HG03135 (cell line): ENCODE results near the gene FYTTD1.

ENCODE experiments used
- ATAC-seq: cut with Tn5 transposase; IDR thresholded peaks from one replicate; pipeline ENCODE4 v1.9.1; 2021; ENCODE audit warnings: mild to moderate bottlenecking, moderate library complexity; ENCODE audit not compliant: unreplicated experiment

The FYTTD1 gene

DNA sequence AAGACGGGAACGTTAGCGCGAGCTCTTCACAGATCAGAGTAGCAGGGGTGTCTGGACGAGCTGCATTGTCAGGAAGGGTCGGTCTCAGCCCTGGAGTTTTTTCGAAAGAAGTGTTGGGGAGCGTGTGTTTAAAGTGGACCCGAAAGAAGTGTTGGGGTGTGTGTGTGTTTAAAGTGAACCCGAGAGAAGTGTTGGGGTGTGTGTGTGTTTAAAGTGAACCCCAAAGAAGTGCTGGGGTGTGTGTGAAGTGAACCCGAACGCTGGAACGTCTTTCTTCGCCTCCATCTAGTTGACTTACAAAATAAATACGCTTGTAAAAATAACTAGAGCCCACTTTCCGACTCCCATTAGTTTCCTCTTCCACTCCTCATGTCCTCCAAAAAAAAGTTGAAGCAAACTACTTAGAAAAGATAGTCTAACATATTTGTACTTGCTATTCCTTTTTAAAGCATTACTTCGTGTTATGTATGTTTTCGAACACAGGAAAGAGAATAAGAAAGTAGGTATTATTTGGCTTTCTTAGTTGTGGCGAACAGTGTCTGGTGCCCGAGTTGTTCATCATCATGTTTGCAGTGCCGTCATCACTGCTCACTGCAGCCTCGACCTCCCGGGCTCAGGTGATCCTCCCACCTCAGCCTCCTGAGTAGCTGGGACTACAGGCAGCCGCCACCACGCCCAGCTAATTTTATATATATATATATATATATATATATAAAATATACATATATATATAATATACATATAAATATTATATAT lies 42.4 kb downstream of the FYTTD1 start:
- ATAC-seq, result peak; percentile 29

DNA sequence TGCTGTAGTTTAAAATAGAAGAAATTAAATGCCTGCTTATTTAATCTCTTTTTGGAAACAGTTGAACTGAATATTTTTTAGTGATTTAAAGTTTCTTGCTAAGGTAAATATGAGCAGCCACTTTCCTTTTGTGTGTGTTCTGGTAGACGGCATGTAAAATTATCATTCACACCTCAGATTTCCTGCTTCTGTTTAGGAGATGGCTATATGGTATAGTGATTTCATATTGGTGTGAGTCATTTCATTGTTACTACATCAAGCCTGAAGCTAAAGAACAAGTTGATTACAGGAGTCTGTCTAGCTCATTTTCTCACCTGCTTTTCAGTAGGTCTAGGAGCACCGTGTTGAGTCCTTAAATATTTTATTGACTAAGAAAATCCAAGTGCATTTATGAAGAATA lies 43.6 kb downstream of the FYTTD1 start:
- no peak for ATAC-seq

DNA sequence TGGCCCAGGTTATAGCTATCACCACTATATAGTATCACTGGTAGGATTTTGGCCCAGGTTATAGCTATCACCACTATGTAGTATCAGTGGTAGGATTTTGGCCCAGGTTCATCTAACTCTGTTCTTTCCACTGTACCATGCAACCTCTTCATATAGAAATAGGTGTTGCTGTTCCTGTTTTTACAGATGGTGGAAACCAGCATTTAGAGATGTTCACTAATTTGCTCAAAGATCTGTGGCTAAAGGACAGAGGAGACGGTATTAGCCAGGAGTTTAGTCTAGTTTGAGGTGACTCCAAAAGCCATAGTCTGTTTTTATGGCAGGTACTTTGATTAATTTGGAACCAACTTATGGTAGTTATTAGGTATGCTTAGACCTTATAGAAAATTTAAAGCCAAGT lies 44.4 kb downstream of the FYTTD1 start:
- ATAC-seq, result no peak

DNA sequence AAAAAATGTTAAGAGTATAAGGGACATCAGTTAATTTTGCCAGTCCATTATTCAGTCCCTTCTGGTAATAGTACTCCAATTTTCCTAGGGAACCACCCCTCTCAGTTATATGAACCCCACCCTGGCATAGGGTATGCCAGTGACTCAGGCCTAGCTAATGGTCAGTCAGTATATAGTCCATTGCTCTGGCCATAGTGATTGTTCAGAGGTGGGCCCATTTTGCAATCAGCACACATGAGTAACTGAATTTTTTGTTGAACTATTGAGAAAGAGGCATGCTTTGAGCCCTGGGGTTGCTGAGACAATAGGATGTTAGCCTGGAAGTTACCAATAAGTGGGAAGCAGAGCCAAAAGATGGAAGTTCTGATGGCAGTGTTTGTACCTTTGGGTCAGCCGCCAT lies 45.5 kb downstream of the FYTTD1 start:
- no peak for ATAC-seq

DNA sequence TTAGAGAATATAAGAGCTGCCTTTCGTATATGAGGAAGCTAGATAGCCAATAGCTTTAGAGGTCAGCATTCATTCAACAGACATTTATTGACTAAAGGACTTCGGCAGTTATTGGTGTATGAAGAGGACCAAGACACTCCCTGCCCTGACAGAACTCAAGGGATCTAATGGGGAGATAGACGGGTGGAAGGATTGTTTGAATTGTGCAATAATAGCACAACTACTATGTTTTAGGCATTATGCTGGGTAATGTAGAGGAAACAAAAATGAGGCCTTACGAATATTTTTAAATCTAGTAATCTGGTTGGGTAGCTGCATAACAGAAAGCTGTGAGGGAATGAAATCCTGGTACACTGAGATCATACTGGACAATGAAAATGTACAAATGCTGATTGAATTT lies 46.4 kb downstream of the FYTTD1 start:
- ATAC-seq, result no peak

DNA sequence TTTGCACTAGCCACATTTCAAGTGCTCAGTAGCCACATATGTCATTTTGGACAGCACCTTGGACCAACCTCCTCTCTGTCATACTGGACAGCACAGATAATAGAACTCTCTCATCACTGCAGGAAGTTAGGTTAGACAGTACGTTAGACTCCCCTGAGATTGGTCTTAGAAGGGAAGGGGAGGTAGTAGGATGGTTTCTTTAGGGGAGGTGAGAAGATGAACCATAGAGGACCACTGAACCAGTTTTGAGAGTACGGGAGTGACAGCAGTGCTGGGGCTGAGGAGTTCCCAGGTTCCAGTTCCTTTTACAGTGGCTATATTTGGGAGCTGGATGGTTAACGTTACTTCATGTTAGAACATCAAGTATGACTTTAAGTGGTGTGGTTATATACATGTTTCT lies 49.2 kb downstream of the FYTTD1 start:
- no peak for ATAC-seq

DNA sequence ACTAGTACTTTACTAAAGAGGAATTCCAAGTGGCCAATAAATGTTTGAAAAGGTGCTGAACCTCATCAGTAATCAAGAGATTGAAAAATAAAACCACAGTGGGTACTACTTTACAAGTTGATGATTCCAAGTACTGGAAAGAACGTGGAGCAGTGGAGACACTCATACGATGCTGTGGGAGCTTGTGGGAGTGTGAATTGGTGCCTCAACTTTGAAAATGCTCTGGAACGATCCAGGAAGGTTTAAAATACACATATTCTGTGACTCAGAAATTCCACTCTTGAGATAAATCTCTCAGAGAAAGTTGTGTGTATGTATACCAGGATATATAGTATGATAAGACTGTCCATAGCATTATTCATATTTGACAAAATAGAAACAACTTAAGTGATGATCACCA lies 50.7 kb downstream of the FYTTD1 start:
- no peak for ATAC-seq

DNA sequence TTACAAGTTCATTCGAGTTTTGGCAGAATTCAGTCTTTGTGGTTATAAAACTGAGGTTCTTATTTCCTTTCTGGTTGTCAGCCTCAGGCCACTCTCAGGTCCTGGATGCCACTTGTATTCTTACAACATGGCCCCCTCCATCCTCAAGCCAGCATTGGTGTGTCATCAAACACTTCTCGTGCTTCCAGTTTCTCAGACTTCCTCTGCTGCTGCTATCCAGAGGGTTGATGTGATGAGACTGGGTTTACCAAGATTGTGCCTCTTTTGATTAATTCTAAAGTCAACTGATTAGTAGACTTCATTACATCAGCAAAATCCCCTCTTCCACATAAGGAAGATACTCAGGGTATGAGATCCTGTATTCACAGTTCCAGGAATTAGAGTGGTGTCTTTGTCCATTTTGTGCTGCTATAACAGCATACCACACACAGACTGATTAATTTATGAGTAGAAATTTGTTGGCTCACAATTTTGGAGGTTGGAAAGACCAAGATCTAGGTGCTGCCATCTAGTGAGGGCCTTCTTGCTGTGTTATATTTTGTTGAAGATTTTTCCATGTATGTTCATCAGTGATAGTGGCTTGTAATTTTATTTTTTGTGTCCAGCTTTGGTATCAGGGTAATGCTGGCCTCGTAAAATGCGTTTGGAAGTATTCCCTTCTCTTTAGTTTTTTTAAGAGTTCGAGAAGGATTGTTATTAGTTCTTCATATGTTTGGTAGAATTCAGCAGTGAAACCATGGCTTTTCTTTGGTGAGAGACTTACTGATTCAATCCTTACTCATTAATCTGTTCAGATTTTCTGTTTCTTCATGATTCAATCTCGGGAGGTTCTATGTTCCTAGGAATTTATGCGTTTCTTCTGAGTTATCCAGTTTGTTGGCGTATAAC lies 52.5 kb downstream of the FYTTD1 start:
- peak; percentile 43 for ATAC-seq

DNA sequence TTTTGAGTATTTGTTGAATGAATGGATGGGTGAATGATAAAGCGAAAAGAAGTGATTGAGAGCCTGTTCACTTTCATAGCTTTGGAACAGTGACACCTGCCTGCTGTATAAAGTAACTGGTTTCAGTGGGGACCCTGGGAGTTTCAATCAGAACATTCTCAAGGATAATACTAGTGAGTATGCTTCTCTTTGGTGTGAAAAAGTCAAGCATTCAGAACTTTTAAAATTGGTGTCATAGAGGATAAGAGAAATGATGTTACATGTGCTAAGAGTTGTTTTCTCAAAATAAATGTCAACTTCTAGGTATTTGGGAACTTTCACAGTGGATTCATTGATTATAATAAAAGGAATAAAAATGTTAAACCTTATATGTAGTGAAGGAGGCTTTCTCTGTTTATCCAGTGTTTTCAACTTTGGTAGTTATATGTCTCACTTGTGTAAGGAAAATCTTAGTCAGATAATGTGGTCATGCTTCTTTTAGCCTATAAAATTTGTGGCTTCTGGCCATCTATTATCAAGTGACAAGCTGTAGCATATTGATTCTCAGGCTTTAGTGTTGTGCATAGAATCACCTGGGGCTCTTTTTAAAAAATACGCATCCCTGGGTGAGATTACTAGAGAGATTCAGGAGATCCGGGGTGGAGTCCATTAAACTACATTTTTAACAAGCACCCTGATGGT lies 53.2 kb downstream of the FYTTD1 start:
- no peak for ATAC-seq

DNA sequence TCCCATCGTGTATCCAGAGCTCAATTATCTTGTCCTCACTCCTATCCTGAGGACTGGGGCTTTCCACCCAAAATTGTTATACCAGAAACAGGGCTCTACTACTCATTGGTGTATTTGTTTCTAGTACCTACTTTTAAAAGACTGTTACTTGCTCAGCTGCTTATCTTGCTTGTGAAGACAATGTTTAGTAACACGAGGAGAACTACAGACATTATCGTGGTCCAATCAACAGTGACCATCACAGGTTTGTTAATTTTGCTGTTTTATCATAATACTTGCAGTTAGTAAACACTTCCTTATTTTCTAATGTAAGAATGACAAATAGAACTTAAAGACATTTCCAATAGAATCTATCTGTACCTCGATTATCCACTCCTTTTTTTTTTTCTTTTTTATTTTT lies 54.8 kb downstream of the FYTTD1 start:
- ATAC-seq, result no peak

DNA sequence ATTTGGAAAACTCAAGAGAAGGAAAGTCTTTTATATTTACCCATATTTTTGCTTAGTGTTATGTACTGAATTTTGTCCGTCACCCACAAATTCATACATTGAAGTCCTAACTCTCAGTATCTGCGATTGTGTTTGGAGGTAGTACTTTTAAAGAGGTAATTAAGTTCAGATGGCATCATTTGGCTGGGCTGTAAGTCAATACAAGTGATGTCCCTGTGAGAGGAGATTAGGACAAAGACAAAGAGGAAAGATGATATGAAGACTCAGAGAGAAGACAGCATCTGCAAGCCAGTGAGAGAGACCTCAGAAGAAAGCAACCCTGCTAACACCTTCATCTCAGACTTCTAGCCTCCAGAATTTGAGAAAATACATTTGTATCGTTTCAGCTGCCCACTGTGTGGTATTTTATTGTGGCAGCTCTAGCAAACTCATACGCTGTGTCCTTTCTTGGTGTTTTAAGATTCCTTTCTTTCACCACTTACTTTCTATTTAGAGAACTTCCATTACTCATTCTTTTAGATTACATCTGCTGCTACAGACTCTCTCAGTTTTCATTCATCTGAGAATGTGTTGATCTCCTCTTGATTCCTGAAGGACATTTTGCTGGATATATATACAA lies 58.4 kb downstream of the FYTTD1 start:
- no peak for ATAC-seq

DNA sequence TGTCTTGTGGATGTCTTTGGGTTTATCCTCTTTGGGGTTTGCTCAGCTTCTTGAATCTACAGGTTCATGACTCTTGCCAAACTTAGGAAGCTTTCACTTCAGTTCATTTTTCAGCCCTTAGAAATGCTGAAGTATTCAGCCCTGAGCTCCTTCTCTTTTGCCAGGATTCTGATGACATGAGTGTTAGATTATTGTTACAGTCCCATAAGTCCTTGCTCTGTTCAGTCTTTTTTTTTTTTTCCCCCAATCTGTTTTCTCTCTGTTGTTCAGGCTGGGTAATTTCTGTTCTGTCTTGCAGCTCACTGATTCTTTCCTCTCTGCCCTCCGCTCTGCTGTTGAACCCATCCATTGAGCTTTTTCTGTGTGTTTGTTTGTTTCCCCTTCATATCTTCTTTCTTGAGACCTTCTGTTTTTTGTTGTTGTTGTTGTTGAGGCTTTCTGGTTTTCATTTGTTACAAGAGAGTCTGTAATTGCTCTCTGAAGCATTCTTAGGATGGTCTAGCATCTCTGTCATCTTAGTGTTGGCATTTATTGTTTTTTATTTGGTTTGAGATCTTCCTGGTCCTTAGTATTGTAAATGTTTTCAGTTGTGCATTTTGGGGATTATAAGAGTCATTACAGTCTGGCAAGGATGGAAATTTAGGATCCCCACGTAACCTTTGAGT lies 59.8 kb downstream of the FYTTD1 start:
- ATAC-seq, result no peak

DNA sequence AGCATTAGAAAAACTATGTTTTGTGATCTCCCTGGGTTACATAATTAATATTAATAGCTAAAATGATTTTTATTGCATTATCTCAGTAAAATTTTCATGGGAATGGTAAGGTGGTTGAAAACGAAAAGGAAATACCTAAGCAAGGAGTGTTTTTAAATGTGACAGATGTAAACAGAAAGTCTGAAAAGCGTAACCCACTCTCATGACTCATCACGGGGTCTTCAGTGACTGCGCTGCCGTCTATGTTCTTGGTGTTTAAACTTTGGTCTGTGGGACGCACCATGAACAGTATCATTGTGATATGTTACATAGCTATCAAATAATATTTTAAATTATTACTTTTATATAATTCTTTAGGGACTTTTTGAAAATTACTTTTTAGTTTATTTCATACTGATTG lies 61.2 kb downstream of the FYTTD1 start:
- ATAC-seq, result no peak

DNA sequence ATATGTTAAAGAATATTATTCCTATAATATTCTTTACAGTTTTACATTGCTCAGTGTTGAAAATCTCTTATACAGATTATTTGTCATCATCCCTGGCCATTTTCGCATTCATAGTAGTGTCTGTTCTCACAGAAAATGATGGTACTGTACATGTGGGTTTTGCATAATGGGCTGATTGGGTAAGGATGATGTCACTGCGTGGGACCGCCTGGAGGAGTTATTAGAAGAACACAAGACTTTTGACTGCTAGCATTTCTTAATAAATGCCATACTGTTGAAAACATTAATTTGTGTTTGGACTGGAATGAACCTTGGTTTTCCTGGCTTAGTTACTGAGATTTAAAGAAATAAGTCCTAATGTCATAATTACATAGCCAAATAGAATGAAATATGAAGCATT lies 61.7 kb downstream of the FYTTD1 start:
- ATAC-seq, result no peak

DNA sequence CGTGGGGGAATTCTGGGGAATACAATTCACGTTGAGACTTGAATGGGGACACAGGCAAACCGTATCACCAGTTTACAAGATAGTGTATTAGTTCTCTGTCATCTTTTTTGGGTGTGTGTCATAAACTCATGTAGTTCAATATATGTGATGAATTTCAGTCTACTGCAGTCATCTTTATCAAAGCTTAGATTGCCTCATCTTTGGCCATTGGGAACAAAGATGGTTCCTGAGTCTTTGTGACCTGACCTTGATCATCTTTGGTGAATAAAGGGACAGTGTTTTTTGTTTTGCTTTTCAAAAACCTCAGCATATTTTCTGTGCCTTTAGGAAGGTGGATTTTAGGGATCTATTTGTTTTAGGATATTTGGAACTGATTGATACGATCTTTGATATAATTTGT lies 64.7 kb downstream of the FYTTD1 start:
- no peak for ATAC-seq

DNA sequence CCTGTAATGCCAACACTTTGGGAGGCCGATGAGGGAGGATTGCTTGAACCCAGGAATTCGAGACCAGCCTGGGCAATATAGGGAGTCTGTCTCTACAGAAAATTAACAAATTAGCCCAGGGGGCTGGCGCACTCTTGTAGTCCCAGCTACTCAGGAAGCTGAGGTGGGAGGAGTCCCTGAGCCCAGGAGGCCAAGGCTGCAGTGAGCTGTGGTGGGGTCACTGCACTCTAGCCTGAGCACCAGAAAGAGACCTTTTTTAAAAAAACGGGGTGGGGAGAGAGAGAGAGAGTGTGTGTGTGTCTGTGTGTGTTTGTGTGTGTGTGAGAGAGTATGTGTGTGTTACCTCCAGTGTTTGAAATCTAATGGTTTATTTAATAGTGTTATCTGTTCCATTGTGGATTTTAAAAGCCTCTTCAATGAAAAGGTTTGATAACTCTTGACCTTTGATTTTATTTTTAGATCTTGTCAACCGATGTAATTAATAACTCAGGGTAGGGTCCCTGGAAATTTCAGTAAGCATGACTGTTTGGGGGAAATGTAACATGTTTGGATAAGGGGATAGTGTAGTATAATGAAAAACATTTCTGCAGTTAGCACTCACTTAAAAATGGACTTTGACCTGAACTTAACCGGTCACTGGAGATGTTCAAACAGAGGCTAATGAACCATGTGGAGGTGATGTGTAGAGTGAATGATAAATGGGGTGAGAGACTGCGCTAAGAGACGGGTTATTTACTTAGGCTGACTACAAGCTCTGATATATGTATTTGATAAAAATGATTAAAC lies 71.1 kb downstream of the FYTTD1 start:
- ATAC-seq, result no peak

DNA sequence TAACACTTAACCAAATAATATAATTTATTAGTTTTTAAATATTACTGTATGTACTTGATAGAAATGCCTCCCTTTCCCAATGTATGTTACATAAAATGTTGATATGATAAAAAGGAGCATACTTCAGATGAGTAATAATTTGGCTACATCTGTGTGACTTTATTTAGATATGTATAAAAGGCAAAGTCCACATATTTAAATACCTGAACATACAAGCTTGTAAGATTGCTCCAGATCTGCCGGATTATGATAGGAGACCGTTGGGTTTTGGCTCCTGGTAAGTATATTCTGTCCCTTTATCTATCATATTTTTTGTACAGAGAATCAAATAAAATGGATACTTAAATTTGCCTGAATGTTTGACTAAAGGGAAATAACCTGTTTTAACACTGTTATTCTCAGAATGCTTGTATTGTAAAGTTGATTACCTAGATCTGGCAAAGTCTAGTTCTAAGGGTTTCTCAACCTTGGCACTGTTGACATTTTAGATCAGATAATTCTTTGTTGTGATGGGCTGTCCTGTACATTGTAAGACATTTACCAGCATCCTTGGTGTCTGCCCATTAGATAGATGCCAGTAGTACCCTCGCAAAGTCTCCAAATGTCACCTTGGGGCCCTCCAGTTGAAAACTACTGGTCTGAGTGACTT lies 79.8 kb downstream of the FYTTD1 start:
- no peak for ATAC-seq

DNA sequence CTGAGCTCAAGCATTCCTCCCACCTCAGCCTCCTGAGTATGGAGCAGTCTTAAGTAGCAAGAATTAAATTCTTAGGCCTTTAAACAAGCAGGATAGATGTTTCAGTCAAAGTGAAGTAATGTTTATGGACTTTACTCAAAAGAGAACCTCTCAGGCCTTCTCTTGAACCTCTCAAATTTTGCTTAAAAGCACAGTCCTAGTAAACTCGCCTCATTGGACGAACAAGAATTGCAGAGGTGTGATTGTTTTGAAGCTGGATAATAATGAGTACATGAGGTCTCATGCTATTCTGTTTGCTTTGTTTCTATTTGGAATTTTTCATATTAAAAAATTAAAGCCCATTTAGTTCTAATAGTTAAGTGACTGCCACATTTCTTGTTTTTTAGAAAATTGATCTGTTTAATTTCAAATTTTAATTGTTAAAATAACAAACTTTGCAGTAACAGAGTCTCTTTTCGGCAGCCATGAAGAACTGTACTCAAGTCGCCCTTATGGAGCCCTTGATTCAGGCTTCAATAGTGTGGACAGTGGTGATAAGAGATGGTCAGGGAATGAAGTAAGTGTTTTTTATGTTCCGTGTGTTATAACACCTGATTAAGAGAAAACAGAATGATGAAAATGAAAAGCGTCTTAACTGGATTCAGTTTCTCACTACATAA lies 80.8 kb downstream of the FYTTD1 start:
- ATAC-seq, result no peak

DNA sequence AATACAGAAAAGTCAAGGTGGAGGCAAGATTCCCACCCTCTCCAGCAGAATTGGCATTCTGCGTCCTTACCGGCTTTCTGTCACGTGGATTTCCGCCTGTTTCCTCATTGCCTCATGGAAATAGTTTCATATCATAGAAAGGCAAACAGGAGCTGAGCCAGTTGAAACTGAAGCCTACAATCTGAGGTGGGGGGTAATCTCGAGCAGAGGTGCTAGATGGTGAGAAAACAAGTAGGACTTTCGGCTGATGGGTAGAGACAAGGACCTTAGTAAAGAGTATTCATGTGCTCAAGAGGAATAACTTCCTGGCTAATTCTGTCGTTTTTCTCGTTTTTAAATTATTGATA lies 81.3 kb downstream of the FYTTD1 start:
- no peak for ATAC-seq
